ENCODE data around the gene ADTRP. TPM values are rescaled to one million over a fixed set of nuclear protein-coding genes. Genes with fewer than 3 reads are reported as not detected.

Gene ADTRP
- polyA plus RNA-seq, 1 donor (not counting 4 experiments of a cell fraction or from before 2014, with no cell fraction given), result 16.7 TPM

DNA sequence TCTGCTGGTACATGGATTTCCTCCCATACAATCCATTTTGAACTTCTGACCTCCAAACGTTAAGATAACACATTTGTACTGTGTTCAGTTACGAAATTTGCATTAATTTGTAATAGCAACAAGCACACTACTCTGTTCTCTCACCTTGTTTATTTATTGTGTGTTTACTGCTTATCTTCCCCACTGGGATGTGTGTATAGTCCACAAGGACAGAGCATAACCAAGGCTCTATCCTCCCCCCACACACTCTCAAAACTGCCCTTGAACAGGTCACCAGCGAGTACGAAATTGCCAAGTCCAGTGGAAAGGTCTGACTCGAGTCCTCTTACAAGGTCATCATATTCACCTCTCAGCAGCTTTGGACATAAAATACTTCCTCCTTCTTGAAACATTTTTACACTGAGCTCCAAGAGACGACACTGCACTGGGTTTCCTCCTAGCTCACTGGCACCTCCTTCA, 18.6 kb downstream of the ADTRP start:
- Histone ChIP-seq H3K4me2 (ENCODE audit: control insufficient read depth, extremely low read depth, insufficient read depth, low read depth, low read length) (no peak overlapping the region), H2AFZ (ENCODE audit: control insufficient read depth, low read length) (no peak overlapping the region), H3K9me1 (ENCODE audit: control insufficient read depth, extremely low read depth, insufficient read depth, low read length) (no peaks in the 10 kb centered on the region), H3K27ac (ENCODE audit: control insufficient read depth, insufficient read depth, low read length) (no peak overlapping the region), H3K4me1 (ENCODE audit: control insufficient read depth, extremely low read depth, insufficient read depth, low read length) (peaks cover 22% of the 10 kb centered on the region), H3K4me3 (ENCODE audit: control insufficient read depth in 2 of 3, extremely low read depth in 1 of 3, insufficient read depth in 2 of 3, low read depth in 1 of 3, low read length in 3 of 3) (no peak overlapping the region), H4K20me1 (ENCODE audit: control insufficient read depth, extremely low read depth, insufficient read depth, low read length) (no peaks in the 10 kb centered on the region), H3K9me3 (ENCODE audit: control insufficient read depth, low read depth, low read length) (peaks cover 1% of the 10 kb centered on the region), H3K36me3 (ENCODE audit: control insufficient read depth in 2 of 2, extremely low read depth in 1 of 2, insufficient read depth in 2 of 2, low read length in 2 of 2) (peaks cover 2 to 6% of the 10 kb centered on the region in 2 experiments), H3K9ac (ENCODE audit: control insufficient read depth, extremely low read depth, insufficient read depth, low read length) (no peak overlapping the region), H3K79me2 (ENCODE audit: control insufficient read depth, insufficient read depth, low read length) (no peaks in the 10 kb centered on the region), H3K27me3 (ENCODE audit: control insufficient read depth, extremely low read depth, insufficient read depth, low read length) (no peaks in the 10 kb centered on the region)
- DNase-seq (ENCODE audit: low read depth, low spot score) (no peak), FAIRE-seq (no peak)
- no peak for TF ChIP-seq EZH2 (IDR thresholded peaks at IDR 0.05; ENCODE audit: low read length)
- TF ChIP-seq, protein P1, sequence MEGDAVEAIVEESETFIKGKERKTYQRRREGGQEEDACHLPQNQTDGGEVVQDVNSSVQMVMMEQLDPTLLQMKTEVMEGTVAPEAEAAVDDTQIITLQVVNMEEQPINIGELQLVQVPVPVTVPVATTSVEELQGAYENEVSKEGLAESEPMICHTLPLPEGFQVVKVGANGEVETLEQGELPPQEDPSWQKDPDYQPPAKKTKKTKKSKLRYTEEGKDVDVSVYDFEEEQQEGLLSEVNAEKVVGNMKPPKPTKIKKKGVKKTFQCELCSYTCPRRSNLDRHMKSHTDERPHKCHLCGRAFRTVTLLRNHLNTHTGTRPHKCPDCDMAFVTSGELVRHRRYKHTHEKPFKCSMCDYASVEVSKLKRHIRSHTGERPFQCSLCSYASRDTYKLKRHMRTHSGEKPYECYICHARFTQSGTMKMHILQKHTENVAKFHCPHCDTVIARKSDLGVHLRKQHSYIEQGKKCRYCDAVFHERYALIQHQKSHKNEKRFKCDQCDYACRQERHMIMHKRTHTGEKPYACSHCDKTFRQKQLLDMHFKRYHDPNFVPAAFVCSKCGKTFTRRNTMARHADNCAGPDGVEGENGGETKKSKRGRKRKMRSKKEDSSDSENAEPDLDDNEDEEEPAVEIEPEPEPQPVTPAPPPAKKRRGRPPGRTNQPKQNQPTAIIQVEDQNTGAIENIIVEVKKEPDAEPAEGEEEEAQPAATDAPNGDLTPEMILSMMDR (optimal IDR thresholded peaks at IDR 0.05 in 1 of 3, IDR thresholded peaks at IDR 0.05 in 1 of 3, conservative IDR thresholded peaks at IDR 0.05 in 1 of 3; ENCODE audit: extremely low read depth in 1 of 3, insufficient read depth in 2 of 3, low read length in 3 of 3), result no peak
- dilution Hi-C loops (cut with MboI; ENCODE audit: extremely low pct_ligation_motif_present, low sequenced_read_pairs), result no loop called here

DNA sequence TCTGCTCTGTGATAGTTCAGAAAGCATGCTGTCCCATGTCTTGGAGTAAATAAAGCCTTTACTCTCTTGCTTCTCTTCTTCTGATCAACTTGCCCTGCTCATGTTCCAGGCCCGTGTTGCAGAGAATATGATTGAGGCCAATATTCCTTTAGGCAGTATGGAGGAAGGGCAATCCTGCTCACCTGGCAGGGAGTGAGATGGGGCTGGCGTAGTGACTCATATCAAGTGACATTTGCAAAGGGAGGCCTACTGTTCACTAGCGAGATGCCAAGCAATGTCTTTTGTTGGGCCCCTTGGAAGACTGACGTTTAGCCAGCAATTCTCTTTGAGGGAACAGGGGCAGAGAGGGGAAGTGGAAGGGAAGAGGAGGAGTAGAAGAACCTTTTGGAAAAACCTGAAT, 19.7 kb downstream of the ADTRP start:
- TF ChIP-seq, protein P1 (optimal IDR thresholded peaks at IDR 0.05 in 1 of 3, IDR thresholded peaks at IDR 0.05 in 1 of 3, conservative IDR thresholded peaks at IDR 0.05 in 1 of 3; ENCODE audit: extremely low read depth in 1 of 3, insufficient read depth in 2 of 3, low read length in 3 of 3), result no peak
- TF ChIP-seq EZH2 (IDR thresholded peaks at IDR 0.05; ENCODE audit: low read length), result no peak
- Histone ChIP-seq H3K9me1 (ENCODE audit: control insufficient read depth, extremely low read depth, insufficient read depth, low read length) (no peaks in the 10 kb centered on the region), H3K4me1 (ENCODE audit: control insufficient read depth, extremely low read depth, insufficient read depth, low read length) (peaks cover 30% of the 10 kb centered on the region), H3K4me2 (ENCODE audit: control insufficient read depth, extremely low read depth, insufficient read depth, low read depth, low read length) (no peak overlapping the region), H3K36me3 (ENCODE audit: control insufficient read depth in 2 of 2, extremely low read depth in 1 of 2, insufficient read depth in 2 of 2, low read length in 2 of 2) (peaks cover 2 to 6% of the 10 kb centered on the region in 2 experiments), H3K9me3 (ENCODE audit: control insufficient read depth, low read depth, low read length) (peaks cover 1% of the 10 kb centered on the region), H3K27ac (ENCODE audit: control insufficient read depth, insufficient read depth, low read length) (no peak overlapping the region), H3K9ac (ENCODE audit: control insufficient read depth, extremely low read depth, insufficient read depth, low read length) (no peak overlapping the region), H3K27me3 (ENCODE audit: control insufficient read depth, extremely low read depth, insufficient read depth, low read length) (no peaks in the 10 kb centered on the region), H3K4me3 (ENCODE audit: control insufficient read depth in 2 of 3, extremely low read depth in 1 of 3, insufficient read depth in 2 of 3, low read depth in 1 of 3, low read length in 3 of 3) (no peak overlapping the region), H4K20me1 (ENCODE audit: control insufficient read depth, extremely low read depth, insufficient read depth, low read length) (no peaks in the 10 kb centered on the region), H2AFZ (ENCODE audit: control insufficient read depth, low read length) (no peak overlapping the region), H3K79me2 (ENCODE audit: control insufficient read depth, insufficient read depth, low read length) (no peaks in the 10 kb centered on the region)
- no peak for DNase-seq (ENCODE audit: low read depth, low spot score)
- dilution Hi-C loops (cut with MboI; ENCODE audit: extremely low pct_ligation_motif_present, low sequenced_read_pairs), result no loop called here
- FAIRE-seq, result peak; percentile 60
